GM19467 (cell line): ENCODE data around the gene LRP2.
"Not testable (repeated sequence)": the region's sequence is repeated elsewhere in the genome, so short reads cannot be mapped to it uniquely, and the experiment has no call there.

Source experiments
- ATAC-seq: cut with Tn5 transposase; IDR thresholded peaks from one replicate; pipeline ENCODE4 v1.9.1; 2021; ENCODE audit warnings: mild to moderate bottlenecking, moderate library complexity; ENCODE audit not compliant: unreplicated experiment

Gene LRP2

DNA sequence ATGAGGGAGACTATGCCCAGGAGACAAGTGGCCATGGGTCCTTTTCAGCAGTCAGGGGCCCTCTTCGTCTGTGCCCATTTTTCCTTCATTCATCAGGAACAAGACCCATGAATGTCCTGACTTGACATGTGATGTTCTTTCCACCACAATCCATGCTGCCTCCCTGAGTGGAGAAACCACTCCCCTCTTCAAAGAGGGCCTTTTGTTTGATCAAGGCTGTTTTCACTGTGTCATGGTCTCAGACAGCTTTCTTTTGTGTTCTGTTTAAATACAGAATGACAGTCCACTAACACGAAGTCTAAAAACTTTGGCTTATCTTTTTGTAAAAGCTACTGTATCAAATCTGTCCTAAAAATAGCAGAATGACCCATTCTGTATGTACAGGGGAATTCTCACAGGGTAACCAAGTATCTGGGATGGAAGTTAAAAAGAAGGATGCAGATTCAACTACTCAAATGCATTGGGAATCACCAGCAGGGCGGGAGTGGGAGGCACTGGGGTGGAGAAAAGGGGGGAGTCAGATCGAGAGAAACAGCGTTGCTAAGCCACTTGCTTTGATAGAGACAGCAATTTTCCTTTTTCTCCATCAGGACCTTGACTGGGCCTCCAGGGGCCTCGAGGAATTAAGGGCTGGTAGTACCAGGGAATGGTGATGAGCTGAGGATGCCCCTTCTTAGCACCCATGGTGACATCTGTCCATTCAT lies 13.9 kb downstream of the LRP2 start:
- no peak for ATAC-seq

- ATAC-seq = no peak
Measured at GRCh38 chr2:169345486-169346437, 16.6 kb downstream of the LRP2 start.

- no peak for ATAC-seq
Measured at GRCh38 chr2:169344736-169345485, 17.4 kb downstream of the LRP2 start.

DNA sequence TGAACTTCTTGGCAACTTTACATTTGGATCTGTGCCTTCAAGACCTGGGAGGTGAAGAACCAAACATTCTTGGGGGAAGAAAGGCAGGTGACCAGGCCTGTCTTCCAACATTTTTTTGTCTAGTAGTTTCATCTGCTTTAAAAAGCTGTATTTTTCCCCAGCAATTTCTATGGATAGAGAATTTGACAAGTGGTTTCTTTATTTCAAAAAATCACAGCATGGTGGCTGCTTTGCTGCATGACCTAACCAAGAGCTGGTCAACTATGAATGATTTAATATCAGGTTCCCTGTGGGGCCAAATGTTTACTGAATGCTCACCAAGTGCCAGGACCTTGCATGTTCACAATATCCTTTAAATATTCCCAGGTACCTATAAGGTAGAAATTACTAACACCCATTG lies 19.1 kb downstream of the LRP2 start:
- ATAC-seq = no peak

DNA sequence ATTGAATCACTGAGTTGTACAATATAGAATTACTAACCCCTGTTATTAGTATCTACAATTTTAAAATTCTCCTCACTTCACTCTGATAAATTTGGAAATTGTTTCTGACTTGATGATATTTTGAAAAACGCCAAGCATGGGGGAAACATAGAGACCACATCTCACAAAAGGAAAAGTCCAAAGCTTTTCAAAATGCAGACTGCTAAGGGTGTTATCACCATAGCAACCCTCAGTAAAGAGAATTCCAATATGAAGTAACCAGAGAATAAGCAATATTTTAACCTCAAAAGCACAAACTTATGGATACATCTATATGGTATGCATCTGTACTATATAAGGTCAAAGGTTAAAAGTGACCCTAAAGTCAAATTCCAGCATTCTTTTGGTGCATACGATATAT lies 22.7 kb downstream of the LRP2 start:
- no peak for ATAC-seq

DNA sequence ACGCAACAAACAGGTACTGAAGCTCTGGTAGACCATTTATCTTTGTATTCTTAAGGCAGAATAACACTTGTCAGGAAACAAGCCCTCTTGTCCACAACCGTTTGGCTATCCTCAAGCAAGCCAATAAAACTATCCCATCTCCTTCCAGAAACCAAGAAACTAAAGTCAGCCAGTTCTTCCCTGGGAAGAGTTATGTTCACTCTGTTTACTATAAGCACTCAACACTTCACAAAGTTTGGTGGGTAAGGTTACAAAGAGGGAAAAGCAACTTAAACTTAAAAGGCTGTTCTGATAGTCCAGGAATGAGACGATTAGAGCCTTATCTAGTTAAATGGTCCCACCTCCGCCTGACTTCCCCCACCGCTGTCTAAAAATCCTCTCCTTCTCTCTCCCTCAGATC lies 25.6 kb downstream of the LRP2 start:
- ATAC-seq = no peak

GRCh38 chr2:169330555-169331198 lies 31.7 kb downstream of the LRP2 start:
- ATAC-seq = no peak

DNA sequence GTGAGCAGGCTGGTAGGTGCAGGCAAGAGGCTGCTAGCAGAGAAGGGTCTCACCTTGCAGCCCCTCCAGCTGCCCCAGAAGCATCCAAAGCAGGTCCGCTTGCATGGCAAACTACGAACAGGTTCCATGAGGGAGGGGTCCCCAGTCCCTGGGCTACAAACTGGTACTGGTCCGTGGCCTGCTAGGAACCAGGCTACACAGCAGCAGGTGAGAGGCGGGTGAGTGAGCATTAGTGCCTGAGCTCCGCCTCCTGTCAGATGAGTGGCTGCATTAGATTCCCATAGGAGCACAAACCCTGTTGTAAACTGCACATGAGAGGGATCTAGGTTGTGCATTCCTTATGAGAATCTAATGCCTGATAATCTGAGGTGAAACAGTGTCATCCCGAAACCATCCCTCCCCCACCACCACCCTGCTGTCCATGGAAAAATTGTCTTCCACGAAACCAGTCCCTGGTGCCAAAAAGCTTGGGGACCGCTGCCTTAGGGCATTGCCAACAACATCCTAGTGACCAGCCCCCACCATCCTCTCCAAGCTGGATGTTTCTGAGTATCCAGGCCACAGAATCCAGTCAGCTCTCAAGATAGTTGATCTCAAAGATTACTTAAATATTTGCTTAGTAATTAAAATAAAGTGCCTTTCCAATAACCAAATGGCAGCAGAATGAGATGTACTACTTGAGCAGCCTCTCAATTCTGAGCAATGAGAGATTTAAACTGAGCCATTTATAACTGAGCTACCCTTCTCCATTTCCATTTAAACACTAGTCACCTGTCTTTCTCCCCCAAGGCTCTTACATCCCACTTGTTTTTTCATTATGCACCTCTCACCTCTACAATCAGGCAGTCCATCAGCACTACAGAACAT lies 32.4 kb downstream of the LRP2 start:
- ATAC-seq = no peak

GRCh38 chr2:169328785-169329184 lies 33.5 kb downstream of the LRP2 start:
- ATAC-seq = no peak

DNA sequence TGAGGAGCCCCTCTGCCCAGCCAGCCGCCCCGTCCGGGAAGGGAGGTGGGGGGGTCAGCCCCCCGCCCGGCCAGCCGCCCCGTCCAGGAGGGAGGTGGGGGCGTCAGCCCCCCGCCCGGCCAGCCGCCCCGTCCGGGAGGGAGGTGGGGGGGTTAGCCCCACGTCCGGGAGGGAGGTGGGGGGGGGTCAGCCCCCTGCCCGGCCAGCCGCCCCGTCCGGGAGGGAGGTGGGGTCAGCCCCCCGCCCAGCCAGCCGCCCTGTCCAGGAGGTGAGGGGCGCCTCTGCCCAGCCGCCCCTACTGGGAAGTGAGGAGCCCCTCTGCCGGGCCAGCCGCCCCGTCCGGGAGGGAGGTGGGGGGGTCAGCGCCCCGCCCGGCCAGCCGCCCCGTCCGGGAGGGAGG lies 34.5 kb downstream of the LRP2 start:
- ATAC-seq = not testable (repeated sequence)

GRCh38 chr2:169325886-169326285 lies 36.4 kb downstream of the LRP2 start:
- ATAC-seq = not testable (repeated sequence)

DNA sequence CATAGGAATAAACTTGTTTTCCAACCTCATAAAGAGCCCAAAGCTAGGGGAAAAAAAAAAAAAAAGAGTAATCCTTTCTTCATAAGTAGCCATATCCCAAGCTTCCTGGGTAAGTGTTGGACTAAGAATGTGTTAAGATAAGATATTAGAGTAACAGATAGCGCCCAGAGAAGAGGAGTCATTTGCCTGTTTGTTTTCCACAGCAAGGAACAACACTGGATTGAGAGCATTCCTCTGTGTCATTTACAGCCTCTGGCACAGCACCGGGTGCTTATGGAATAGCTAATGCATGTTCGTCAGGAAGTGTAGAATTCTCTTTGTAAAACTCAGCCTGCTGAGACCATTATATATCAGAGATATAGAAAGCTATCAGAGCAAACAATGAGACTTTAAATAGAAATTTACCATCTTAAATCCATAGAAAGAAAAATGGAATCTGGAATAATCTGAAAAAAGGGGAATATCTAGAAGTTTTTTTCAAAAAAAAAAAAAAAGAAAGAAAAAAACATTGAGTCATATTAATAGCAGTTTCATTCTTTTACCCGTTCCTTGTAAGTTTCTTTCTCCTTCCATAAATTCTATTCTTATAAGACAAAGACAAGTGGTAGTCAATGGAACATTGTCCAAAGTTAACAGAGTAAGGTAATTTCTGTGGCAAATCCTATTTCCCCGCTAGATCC lies 37.6 kb downstream of the LRP2 start:
- ATAC-seq = no peak

DNA sequence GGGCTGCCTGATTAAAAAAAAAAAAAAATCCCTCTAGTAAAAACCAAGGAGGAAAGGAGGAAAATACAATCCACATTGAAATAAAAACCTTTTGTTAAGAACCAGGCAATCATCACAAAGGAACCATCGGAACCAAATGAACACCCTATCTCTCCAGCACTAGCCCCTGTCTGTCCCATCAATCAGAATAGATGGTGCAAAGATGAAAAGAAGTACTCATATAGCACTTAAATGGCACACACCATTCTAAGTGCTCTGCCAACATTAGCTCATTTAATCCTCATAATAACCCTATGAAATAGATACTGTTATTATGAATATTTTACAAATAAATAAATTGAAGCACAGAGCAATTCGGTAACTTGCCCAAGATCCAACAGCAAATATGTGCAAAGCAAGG lies 38.5 kb downstream of the LRP2 start:
- ATAC-seq = no peak

GRCh38 chr2:169320561-169320960 lies 41.8 kb downstream of the LRP2 start:
- no peak for ATAC-seq

DNA sequence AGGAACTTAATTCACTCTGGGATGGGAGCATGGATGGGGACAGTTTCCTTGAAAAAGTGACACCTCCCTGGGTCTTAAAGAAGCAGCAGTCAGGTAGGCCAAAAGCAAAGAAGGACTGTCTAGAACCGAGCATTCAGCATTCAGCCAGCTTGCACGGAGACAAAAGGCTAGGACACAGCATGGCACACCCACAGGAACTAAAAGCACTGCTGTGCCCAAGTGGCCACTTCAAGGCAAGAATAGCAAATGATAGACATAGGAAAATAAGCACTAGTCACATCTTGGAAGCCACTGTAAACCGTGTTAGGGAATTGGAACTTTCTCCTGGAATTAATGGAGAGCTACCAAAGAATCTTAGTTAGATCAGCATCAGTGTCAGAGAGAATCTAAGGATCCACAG lies 47.0 kb downstream of the LRP2 start:
- ATAC-seq = no peak

DNA sequence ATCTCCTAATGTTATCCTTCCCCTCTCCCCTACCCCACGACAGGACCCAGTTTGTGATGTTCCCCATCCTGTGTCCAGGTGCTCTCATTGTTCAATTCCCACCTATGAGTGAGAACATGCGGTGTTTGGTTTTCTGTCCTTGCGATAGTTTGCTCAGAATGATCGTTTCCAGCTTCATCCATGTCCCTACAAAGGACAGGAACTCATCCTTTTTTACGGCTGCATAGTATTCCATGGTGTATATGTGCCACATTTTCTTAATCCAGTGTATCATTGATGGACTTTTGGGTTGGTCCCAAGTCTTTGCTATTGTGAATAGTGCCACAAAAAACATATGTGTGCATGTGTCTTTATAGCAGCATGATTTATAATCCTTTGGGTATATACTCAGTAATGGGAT lies 54.0 kb downstream of the LRP2 start:
- ATAC-seq = not testable (repeated sequence)

DNA sequence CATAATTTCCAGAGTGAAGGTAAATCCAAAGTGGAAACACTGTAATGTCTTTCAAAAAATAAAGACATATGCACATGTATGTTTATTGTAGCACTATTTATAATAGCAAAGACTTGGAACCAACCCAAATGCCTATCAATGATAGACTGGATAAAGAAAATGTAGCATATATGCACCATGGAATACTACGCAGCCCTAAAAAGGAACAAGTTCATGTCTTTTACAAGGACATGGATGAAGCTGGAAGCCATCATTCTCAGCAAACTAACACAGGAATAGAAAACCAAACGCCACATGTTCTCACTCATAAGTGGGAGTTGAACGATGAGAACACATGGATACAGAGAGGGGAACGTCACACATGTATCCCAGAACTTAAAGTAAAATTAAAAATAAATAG lies 57.6 kb downstream of the LRP2 start:
- not testable (repeated sequence) for ATAC-seq

GRCh38 chr2:169303579-169304305 lies 58.6 kb downstream of the LRP2 start:
- ATAC-seq = no peak

GRCh38 chr2:169302364-169302763 lies 60.0 kb downstream of the LRP2 start:
- no peak for ATAC-seq
